HG03103 (cell line): ENCODE measurements around the gene SLC35C1.
"Not testable (repeated sequence)": the region's sequence is repeated elsewhere in the genome, so short reads cannot be mapped to it uniquely, and the experiment has no call there.

Source experiments
- ATAC-seq: cut with Tn5 transposase; IDR thresholded peaks from one replicate; pipeline ENCODE4 v1.9.1; 2021; ENCODE audit warnings: low read depth; ENCODE audit not compliant: unreplicated experiment

The SLC35C1 gene

GRCh38 chr11:45809456-45810395, 4.8 kb downstream of the SLC35C1 start:
- ATAC-seq, result no peak

- no peak for ATAC-seq
Measured at GRCh38 chr11:45810431-45811108, 5.6 kb downstream of the SLC35C1 start.

- ATAC-seq, result no peak
Measured at GRCh38 chr11:45811109-45811435, 6.1 kb downstream of the SLC35C1 start.

GRCh38 chr11:45811571-45812290, 6.8 kb downstream of the SLC35C1 start:
- no peak for ATAC-seq

GRCh38 chr11:45812581-45813548, 7.9 kb downstream of the SLC35C1 start:
- no peak for ATAC-seq

GRCh38 chr11:45815747-45816146, 10.8 kb downstream of the SLC35C1 start:
- no peak for ATAC-seq

GRCh38 chr11:45816614-45817013, 11.7 kb downstream of the SLC35C1 start:
- ATAC-seq, result no peak

GRCh38 chr11:45817191-45817590, 12.2 kb downstream of the SLC35C1 start:
- ATAC-seq, result peak; percentile 84

- no peak for ATAC-seq
Measured at GRCh38 chr11:45818961-45819605, 14.1 kb downstream of the SLC35C1 start.

- no peak for ATAC-seq
Measured at GRCh38 chr11:45820211-45820857, 15.4 kb downstream of the SLC35C1 start.

GRCh38 chr11:45826492-45826891, 21.5 kb downstream of the SLC35C1 start:
- ATAC-seq, result not testable (repeated sequence)

GRCh38 chr11:45827123-45827522, 22.2 kb downstream of the SLC35C1 start:
- ATAC-seq, result no peak

- ATAC-seq, result no peak
Measured at GRCh38 chr11:45828996-45829395, 24.0 kb downstream of the SLC35C1 start.

GRCh38 chr11:45830596-45830995, 25.6 kb downstream of the SLC35C1 start:
- ATAC-seq, result no peak

- ATAC-seq, result no peak
Measured at GRCh38 chr11:45832811-45833441, 28.0 kb downstream of the SLC35C1 start.

- no peak for ATAC-seq
Measured at GRCh38 chr11:45833761-45834160, 28.8 kb downstream of the SLC35C1 start.

GRCh38 chr11:45834298-45834756, 29.4 kb downstream of the SLC35C1 start:
- no peak for ATAC-seq

GRCh38 chr11:45839204-45839603, 34.3 kb downstream of the SLC35C1 start:
- ATAC-seq, result no peak
